Measurements from ENCODE around the gene HOXA2.

Gene HOXA2

GRCh38 chr7:27078616-27079233 lies 23.8 kb downstream of the HOXA2 start:
- DNase-seq (ENCODE audit: low spot score): no peak

DNA sequence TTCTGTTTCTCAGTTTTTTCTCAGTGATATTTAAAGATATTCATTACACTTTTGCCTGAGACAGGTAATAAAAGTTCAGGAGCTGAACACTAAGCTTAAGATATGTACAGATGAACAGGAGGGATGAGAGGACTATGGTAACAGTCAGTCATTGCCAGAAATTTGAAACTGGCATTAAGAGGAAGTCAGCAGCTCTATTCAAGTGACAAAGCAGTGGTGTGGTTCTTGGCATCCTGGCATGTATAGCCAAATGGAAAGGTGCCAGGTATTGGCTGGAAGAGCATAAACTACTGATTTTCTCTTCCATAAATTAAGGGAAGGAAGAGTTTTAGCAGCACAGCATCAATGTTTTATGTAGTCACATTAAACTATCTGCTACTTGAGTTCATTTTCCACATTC lies 29.4 kb downstream of the HOXA2 start:
- DNase-seq (ENCODE audit: low spot score): no peak

GRCh38 chr7:27071622-27072390 lies 30.7 kb downstream of the HOXA2 start:
- no peak for DNase-seq (ENCODE audit: low spot score)

GRCh38 chr7:27068259-27068658 lies 34.2 kb downstream of the HOXA2 start:
- no peak for DNase-seq (ENCODE audit: low spot score)

DNA sequence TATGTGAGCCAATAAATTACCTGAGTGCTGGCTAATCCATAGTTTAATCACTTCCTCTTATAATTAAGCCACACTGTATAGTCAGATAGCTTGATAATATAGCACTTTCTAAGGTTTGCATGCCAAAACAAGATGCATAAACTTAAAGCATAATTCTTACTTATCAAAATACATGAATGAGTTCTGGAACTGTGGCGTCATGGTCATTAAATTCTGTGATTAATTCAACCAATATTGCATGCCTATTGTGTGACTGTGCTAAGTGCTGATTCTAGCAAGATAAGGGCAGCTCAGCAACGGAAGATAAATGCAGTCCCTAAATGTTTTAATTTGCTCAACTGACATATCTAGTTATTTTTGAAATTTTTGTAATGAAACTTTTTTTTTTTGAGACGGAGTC lies 36.3 kb downstream of the HOXA2 start:
- DNase-seq (ENCODE audit: low spot score): no peak

- DNase-seq (ENCODE audit: low spot score): no peak
Observed at GRCh38 chr7:27065709-27066108, 36.8 kb downstream of the HOXA2 start.

- DNase-seq (ENCODE audit: low spot score): no peak
Observed at GRCh38 chr7:27064661-27065060, 37.8 kb downstream of the HOXA2 start.

DNA sequence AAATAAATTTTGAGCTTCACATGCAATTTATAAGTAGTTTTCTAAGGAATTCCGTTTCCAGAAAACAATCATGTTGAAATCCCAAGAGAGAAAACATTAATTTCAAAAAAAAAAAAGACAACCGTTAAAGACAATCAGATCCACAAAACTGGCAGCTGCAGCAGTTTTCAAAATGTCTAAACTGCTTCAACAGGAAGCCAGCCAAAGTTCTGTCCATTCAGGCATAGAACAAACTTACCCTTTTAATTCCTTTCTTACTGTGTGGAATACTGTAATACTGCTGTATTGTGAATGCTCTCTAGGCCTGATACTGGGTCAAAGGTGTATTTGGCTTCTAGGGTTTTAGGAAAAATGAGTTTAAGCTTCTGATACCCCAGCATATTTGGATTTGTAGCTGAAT lies 38.3 kb downstream of the HOXA2 start:
- DNase-seq (ENCODE audit: low spot score): no peak

- DNase-seq (ENCODE audit: low spot score): no peak
Observed at GRCh38 chr7:27062946-27063345, 39.5 kb downstream of the HOXA2 start.

GRCh38 chr7:27053153-27053552 lies 49.3 kb downstream of the HOXA2 start:
- DNase-seq (ENCODE audit: low spot score): no peak

- no peak for DNase-seq (ENCODE audit: low spot score)
Observed at GRCh38 chr7:27051451-27051850, 51.0 kb downstream of the HOXA2 start.
